HG02852 (cell line): ENCODE measurements around the gene FGF12.
A peak's percentile ranks its signal among the peaks of the same experiment; 100 is the strongest.
"Not testable (repeated sequence)": the region's sequence is repeated elsewhere in the genome, so short reads cannot be mapped to it uniquely, and the experiment has no call there.

Experiments
- ATAC-seq: cut with Tn5 transposase; IDR thresholded peaks from one replicate; pipeline ENCODE4 v1.9.1; 2021; ENCODE audit warnings: mild to moderate bottlenecking, moderate library complexity; ENCODE audit not compliant: unreplicated experiment

The FGF12 gene

GRCh38 chr3:192597506-192597905 lies 129.8 kb downstream of the FGF12 start:
- no peak for ATAC-seq

DNA sequence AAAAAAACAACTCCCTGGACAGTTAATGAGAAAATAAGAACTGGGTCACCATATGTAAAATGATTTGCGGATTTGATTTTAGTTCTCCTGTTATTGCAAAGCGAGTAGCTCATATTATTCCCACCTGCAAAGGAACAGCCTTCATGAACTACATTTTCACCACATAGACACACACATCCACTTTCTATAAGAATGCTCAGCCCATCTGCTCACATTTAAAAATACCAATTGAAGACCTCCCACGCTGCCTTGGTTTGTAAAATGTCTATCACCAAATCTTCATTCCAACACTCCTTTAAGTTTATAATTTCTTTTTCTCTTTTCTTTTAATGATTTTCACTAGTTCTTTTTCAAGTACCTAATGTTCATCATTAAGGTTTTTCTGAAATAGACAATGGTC lies 148.6 kb downstream of the FGF12 start:
- no peak for ATAC-seq

- no peak for ATAC-seq
Measured at GRCh38 chr3:192577811-192578210, 149.5 kb downstream of the FGF12 start.

- no peak for ATAC-seq
Measured at GRCh38 chr3:192577271-192577670, 150.1 kb downstream of the FGF12 start.

GRCh38 chr3:192576704-192577103 lies 150.6 kb downstream of the FGF12 start:
- ATAC-seq, result not testable (repeated sequence)

GRCh38 chr3:192575879-192576506 lies 151.3 kb downstream of the FGF12 start:
- ATAC-seq, result no peak

DNA sequence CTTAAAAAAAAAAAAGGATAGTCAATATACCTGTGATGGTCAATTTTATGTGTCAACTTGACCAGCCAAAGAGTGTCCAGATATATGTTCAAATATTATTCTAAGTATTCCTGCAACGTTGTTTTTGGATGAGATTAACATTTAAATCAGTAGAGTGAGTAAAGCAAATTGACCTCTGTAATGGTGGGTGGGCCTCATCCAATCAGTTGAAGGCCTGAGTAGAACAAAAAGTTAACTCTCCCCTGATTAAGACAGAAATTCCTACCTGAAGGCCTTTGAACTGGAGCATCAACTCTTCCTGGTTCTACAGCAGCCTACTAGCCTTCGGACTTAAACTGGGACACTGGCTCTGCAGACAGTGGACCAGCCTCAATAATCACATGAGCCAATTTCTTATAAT lies 154.1 kb downstream of the FGF12 start:
- ATAC-seq, result no peak

DNA sequence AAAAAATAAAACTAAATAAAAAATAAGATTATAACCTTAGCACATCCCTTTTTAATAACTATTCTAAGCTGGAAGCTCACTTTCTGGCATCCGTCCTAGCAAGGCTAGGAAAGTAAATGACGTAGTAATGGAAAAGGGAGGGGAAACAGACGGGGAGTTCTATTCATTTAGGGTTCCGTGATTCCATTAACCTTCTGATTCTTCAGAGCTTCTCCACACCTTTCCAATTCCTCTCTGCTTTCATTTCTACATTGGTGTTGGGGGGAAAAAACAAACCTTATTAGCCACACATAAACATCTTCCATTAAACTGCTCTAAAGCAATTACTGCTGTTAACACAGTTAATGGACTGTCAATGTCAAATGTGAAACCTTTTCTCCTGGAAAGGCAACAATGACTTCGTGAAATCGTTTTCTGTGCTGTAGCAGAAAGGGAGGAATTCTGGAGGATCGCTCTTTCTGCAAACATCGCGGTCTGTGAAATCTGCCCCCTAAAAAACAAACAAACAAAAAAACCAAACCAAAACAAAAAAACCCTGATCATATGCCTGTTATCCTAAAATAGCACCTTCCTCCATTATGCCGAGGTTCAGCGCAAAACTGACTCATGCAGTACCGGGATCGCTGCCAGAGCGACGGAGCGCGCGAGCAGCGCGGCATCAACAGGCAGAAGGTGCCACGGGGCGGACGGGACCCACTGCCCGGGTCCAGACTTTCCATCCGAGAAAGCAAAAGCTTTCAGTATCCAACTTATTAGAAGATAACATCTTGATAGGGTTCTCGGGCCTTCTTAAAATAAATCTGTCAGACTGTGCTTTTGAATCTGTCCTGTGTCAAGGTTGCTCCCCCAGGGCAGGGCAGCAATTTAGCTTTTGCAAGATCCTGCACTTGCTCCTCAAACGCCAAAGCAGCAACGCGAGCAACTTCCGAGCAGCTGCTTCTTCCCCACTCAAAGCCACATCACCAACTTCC lies 156.2 kb downstream of the FGF12 start:
- ATAC-seq, result no peak

DNA sequence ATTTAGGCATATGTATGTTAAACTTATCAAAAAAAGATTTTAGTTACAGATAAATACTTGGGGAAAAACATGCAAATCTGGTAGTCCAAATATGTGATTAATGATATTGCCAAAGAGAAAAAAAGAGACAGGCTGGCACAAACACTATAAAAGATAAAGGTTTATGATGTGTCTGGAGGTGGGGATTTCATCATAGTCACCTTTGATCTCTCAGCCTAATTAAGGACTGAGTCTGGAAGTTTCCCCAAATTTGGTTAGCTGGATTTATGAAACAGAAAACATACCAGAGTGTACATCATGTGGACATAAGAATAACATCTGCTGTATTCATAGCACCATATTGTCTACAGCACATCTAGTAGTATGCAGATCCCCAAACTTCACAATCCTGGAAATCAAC lies 157.0 kb downstream of the FGF12 start:
- no peak for ATAC-seq

DNA sequence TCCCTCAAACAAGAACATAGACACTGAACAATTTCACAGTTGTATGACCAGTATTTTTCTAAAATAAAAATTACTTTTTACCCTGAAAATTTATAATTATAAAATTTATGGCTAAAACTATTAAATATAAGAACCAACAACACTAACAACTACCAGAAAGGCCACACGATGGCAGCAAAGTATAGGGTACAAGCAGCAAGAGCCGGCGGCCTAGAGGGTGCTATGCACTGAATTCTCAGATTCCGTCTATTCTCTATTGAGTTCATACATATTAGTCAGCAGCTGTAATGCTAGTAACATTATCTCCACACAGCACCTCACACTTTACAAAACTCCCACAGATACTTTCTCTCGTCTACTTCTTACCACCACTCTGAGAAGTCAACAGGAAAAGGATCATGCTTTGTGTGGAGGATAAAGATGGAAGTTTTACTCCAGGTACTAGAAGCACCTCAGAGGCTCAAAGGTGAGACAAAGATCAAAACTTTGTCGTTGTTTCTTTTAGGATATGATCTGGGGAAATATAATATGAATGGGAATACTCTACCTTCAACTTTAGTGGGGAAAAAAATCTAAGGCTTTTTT lies 160.5 kb downstream of the FGF12 start:
- peak; percentile 80 for ATAC-seq

DNA sequence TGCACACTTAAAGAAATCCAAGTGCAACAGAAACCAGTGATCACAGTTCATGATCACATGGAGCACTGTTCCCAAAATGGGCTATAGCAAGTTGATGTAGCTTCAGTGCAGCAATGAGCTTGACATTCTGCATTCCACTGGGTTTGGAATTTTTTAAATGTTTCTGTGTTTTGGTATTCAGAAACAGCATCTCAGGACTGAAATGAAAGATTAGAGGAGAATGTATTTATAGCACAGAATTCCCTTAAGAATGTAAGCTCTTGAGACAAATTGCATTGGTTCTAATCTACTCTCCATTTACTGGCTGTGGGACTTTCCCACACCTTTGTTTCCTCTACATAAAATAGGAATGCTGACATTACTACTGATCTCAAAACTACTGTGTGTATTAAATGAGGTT lies 162.7 kb downstream of the FGF12 start:
- no peak for ATAC-seq

DNA sequence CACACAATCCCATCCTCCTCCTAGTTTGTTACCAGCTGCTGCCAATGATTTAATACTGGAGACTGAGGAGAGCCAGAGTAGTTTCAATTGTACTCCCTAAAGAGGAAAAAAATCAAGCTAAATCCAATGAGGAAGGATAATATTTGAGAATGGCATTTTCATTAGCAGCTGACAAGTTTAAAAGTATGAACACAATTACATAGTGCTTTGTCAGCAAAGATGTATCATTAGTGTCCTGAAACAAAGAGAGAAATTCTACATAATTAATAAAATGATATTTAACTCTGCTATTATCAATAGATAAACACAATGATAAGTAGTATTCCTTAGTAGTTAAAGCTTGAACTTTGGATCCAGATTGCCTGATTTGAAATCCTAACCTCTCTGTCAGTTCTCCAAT lies 163.9 kb downstream of the FGF12 start:
- no peak for ATAC-seq

DNA sequence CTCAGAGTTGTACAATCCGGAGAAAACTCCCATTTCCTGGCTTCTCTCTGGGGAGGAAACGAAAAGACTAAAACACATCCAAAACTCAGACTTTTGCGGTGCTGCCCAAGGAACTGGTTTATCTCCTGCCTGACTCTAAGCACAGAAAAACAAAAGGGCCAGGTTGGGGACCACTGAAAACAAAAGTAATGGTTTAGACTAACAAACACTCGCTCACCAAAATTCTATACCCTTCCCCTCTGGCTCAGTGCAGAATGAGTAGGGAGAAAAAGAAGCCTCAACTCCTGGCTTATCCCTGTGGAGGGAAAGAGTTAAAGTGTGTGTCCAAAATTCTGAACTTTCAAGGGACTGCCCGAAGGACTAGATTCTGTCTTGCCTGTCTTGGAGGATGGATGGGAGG lies 173.6 kb downstream of the FGF12 start:
- no peak for ATAC-seq

- ATAC-seq, result no peak
Measured at GRCh38 chr3:192550356-192550755, 177.0 kb downstream of the FGF12 start.

GRCh38 chr3:192545333-192545732 lies 182.0 kb downstream of the FGF12 start:
- ATAC-seq, result no peak

DNA sequence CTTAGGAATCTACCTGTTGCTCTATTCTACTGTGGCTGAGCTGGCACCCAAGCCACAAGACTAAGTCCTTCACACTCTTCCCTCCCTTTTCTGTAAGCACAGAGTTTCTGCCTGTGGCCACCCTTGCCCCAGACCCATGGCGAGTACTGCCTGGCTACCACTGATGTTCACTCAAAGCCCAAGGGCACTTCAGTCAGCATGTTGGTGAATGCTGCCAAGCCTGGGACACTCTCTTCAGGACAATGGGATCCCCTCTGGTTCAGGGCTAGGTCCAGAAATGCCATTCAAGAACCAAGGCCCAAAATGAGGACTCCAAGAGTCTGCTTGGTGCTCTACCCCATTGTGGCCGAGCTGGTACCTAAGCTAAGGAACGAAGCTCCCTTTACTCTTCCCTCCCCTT lies 184.2 kb downstream of the FGF12 start:
- no peak for ATAC-seq

GRCh38 chr3:192516820-192517219 lies 210.5 kb downstream of the FGF12 start:
- no peak for ATAC-seq

- no peak for ATAC-seq
Measured at GRCh38 chr3:192515664-192516045, 211.7 kb downstream of the FGF12 start.

DNA sequence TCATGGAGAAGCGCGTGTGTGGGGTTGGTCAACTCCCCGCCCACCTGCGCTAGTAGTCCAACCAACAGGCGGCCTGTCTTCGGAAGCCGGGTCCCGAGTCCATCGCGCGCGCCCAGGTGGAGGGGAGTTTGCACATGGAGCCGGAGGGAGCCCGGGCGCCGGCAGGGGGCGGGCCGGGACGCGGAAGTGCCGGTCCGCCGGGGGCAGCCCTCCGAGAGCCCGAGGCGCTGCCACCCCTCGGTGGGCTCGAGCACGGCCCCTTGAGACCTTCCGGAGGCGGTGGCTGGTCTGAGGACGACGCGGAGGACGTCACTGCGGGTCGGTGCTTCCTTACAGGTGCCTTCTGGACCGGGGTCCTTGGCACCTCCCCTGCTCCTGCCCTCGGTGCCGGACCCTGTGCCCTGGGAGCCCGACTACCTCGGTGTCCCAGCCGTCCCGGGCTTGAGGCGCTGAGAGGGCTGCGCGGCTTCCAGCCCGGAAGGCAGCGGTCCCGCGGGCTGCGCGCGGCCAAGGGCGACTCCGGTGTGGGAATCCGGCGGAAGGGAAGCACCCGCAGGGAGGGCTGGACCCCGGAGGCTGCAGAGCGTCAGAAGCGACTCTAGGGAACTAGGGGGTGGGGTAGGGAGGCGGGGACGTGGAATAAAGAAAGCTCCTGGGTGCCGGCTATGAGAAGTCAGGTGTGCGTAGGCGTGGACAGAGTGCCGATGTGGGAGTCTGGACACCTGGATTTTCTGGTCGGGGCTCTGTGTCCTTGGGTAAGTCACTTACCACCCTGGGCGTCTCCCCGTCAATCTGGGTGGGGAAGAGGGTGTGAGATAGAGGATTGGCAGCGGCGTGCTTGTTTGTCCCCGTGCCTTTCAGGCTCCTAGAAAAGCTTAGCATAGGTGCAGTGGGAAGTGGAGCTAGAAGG lies 212.3 kb downstream of the FGF12 start:
- ATAC-seq, result no peak

GRCh38 chr3:192514081-192514753 lies 213.1 kb downstream of the FGF12 start:
- no peak for ATAC-seq
